HG03354 (cell line): ENCODE measurements around the gene ADI1.
"Not testable (repeated sequence)": the region's sequence is repeated elsewhere in the genome, so short reads cannot be mapped to it uniquely, and the experiment has no call there.

ENCODE experiments used
- ATAC-seq: cut with Tn5 transposase; IDR thresholded peaks from one replicate; pipeline ENCODE4 v1.9.1; 2021; ENCODE audit warnings: mild to moderate bottlenecking; ENCODE audit not compliant: unreplicated experiment, poor library complexity, severe bottlenecking

ADI1 gene

GRCh38 chr2:3454005-3454404 lies 65.3 kb downstream of the ADI1 start:
- not testable (repeated sequence) for ATAC-seq

DNA sequence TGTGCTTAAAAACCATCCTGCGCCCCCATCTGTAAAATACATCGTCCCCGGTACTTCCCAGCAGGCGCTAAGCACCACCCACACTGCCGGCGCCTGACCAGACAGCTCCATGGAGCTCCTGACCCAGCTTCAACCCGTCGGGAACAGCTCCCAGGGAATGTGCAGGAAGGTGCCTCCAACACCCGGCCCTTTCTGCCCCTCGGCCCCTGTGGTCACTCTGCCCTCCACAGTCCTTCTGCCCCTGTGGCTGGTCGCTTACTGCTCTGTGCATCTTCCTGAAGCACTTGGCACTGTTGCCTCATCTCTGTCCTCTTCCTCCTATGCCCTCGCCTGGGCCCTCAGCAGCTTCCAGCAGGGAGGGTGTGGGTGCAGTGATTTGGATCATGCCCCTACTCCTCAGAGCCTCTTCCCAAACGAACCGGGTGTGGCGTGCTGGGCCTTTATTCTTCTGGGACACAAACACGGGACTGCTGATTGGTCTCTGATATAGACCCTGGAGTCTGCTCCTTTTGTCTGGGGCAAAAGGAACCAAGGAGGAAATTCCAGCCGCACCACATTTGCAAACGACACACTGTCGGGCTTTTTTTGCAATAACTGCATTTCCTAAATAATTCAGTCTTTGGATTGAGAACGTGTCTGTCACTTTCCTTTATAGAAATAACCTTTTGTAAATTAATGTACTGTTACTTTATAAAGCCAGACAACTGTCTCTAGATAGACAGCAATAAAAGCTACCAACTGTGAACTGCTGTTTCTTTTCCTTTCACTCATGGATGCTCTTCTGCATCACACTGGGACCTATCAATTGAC lies 65.9 kb downstream of the ADI1 start:
- ATAC-seq = no peak

GRCh38 chr2:3451926-3452671 lies 67.2 kb downstream of the ADI1 start:
- ATAC-seq = no peak

- no peak for ATAC-seq
Measured at GRCh38 chr2:3451169-3451568, 68.2 kb downstream of the ADI1 start.

- ATAC-seq = no peak
Measured at GRCh38 chr2:3450385-3451010, 68.8 kb downstream of the ADI1 start.

GRCh38 chr2:3449936-3450335 lies 69.4 kb downstream of the ADI1 start:
- ATAC-seq = no peak

DNA sequence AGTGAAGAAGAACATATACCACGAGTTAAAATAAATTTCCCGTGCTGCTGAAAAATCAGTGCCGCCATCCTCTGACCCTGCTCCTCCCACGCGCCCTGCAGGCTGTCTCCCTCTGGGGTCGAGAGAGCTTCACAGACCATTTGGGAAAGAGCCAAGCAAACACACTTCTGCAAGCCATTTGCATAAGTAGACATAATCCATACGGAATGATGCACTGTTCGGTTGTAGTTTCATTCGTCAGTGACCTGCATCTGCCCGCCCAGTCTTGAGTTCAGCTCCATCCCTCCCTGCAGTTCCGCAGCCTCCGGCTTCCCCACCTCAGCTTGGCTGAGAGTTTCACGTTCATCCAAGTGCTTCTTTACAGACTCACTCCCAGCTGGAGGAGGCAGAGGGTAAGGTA lies 70.2 kb downstream of the ADI1 start:
- ATAC-seq = no peak

- not testable (repeated sequence) for ATAC-seq
Measured at GRCh38 chr2:3448441-3448911, 70.9 kb downstream of the ADI1 start.

GRCh38 chr2:3447789-3448317 lies 71.5 kb downstream of the ADI1 start:
- ATAC-seq = no peak
